ENCODE measurements around the gene B3GALT4.

Gene B3GALT4

GRCh38 chr6:33315793-33316602 lies 39.1 kb downstream of the B3GALT4 start:
- DNase-seq, result no peak

GRCh38 chr6:33316603-33317418 lies 39.9 kb downstream of the B3GALT4 start:
- no peak for DNase-seq

DNA sequence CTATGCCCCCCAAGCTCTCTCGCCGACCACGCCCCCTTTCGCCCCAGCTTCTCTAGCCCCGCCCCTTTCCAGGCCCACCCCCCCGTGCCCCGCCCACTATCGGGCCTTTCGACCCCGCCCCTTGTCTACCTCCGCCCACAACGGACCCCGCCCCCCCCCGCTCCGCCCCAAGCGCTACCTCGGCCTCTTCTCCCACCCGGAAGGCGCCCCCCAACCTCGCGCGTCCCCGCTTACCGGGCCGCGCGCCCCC lies 40.4 kb downstream of the B3GALT4 start:
- no peak for DNase-seq

DNA sequence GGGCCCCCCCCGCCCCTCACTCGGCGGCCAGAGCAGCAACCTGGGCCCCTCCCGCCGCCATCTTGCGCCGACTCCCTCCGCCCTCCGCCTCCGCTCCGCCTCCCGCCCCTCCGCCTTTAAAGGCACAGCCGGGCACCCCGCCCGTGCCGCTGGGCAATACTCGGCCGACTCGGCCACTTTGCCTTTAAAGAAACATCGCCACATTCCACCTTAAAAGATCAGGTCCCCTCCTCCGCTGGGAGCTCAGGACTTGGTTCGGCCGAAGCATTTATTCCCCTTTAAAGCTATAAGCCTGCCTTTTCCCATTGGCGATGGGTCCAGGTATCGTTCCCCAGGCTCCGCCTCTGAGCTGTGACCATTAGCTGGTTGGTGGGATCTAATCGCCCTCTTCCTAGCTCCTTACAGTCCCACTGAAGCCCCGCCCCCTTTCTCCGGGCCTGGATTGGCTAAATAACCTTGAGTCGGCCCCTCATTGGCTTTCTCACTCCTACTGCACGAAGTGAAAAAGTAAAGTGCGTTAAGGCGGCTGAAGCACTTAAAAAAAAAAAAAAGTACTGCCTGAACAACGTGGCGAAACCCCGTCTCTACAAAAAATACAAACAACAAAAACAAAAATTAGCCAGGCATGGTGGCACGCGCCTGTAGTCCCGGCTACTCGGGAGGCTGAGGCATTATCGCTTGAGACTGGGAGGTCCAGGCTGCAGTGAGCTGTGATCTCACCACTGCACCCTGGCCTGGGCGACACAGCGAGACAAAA lies 40.9 kb downstream of the B3GALT4 start, which contains the start of gene ZBTB22:
ZBTB22 (minus strand) TSS at position 76 of the 757 bp plus-strand sequence. CDS start 828 bp downstream, outside the sequence.
- DNase-seq, result peak; percentile 97

DNA sequence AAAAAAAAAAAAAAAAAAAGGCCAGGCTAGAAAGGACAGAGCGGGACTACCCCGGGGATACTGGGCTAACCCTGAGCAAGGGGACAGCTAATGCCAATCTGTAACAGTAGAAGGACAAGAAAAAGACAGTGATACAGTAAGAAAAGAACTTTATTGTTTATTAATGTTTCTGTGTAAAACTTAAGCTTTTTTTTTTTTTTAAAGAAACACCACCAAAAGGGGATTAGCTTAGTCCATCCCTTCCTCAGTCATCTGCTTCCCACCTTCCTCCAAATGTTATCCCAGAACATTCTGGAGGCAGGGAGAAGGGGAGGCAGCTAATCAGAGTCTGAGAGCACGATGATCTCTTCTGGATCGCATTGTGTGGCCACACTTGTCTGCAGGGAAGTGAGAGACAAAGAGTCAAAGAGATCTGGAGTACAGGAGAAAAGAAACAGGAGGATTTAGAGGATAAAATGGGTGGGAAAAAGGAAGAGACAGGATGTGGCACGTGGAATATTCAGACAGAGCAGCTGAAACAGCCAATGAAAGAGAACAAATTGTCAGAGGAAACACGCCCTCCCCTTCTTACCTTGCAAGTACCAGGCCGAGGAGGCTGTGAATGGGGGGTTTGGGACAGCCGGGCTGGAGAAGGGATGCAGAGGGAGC lies 41.6 kb downstream of the B3GALT4 start:
- DNase-seq, result no peak

DNA sequence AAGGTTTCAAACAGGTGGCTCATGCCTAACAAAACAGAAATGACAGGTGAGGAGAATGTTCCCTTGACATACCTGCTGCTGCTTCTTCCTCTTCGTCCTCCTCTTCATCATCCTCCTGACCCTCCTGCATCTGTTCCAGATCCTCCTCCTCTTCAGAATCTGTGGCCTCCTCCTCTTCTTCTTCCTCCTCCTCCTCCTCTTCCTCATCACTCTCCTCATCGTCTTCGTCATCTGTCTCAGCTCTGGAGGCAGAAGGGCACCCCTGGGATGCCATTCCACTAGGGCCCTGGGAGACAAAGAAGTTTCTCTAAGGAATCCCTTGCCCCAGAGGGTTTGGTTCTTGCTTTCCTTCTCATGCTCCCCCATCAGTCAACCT lies 43.0 kb downstream of the B3GALT4 start:
- DNase-seq, result no peak

DNA sequence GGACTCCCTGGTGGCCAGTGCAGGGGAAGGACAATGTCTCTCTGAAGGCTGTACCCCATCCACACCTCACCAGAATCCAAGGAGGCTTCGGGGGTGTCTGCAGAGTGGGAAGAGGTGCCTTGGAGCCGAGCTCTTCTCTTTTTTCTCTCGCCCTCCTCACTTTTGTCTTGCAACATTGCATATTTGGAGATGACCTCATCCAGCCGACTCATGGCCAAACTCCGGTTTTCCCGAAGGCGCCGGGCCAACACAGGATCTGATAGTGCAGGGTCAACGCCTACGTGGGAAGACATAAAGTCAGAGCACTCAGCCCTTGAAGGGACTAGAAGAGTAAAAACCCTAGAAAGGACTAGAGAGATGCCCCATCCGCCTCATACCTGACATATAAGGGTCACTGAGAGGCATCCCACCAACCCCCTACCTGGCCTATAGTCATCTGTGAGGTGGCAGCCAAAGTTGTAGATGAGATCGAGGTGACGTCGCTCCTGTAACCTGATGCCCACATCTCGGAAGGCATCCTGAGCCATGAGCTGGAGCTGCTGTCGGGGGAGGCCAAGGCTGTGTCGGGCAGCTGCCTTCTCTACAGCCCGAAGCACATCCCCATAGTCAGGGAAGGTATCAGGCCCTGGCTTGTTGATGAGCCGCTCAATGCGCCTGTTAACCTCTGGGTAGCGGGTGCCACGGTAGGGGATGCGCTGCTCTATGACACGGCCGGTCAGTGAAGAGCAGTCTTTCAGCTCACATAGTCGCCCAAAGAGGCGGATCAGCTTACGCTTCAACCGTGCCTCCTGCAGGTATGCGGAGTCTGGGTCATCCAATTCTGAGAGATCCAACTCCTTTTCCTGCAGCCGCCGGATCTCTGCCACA lies 43.6 kb downstream of the B3GALT4 start:
- no peak for DNase-seq

GRCh38 chr6:33321227-33321626 lies 44.3 kb downstream of the B3GALT4 start:
- DNase-seq, result no peak

DNA sequence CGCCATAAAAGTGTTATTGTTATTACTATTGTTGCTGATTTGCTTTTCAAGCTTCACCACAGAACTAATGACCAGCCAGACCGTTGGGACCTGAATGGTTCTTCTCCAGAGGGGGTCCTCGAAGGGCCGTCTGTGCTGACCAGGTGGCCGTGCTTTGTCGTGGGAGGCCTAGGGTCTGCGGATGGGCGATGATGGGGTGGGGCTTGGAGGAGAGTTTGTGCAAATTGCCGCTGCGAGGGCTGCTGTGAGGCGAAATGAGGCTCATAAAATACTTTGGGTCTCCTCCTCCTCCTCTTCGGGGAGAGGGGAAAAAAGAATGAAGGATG lies 46.7 kb downstream of the B3GALT4 start:
- peak; percentile 72 for DNase-seq

DNA sequence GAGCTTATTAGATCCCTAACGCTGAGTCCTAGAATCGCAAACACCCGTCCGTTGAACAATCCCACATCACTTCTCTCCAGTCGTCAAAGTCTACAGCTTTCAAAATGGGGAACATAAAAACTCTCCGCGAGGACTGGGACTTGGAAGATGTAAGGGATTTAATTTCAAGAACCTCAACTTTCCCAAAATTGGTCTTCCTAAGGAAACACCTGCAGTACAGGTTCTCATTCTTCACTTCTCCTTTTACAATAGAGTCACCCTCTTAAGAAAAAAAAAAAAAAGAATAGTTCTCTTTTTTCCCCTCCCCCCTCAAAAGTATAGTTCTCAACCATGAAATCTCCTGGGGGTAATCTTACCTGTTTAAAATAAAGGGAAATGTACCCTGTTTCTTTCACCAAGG lies 47.2 kb downstream of the B3GALT4 start:
- DNase-seq, result no peak
